Stomach (tissue), 9 donors: Measurements from ENCODE around the gene SPATA1. TPM values are rescaled to one million over a fixed set of nuclear protein-coding genes. Genes with fewer than 3 reads are reported as not detected.
"Not testable (repeated sequence)": the region's sequence is repeated elsewhere in the genome, so short reads cannot be mapped to it uniquely, and the experiment has no call there.

Experiments used
- DNase-seq, 2 donors: peaks; one replicate each; pipeline versions ENCODE4 v3.0.0 to v3.0.0-alpha.2; 2013 to 2019
- H3K27ac ChIP-seq, 5 donors: fragments of 200-600 bp in 4 of 5; sonication (generic) in 4 of 5; one replicate each; pipeline ENCODE4 v1.5.1; 2013 to 2019; ENCODE audit warnings: mild to moderate bottlenecking in 1 of 5, moderate library complexity in 1 of 5
- H3K27me3 ChIP-seq, 3 donors: fragments of 200-600 bp; sonication (generic); one replicate each; pipeline ENCODE4 v1.5.1; 2017 to 2019; ENCODE audit warnings: mixed run types in 1 of 3
- H3K36me3 ChIP-seq, 4 donors: fragments of 200-600 bp; sonication (generic); 1 replicate in 3 of 4; 2 replicates in 1 of 4; pipeline ENCODE4 v1.5.1; 2016 to 2019
- H3K4me1 ChIP-seq, 4 donors: fragments of 200-600 bp; sonication (generic); one replicate each; pipeline ENCODE4 v1.5.1; 2016 to 2019
- H3K4me3 ChIP-seq, 4 donors: fragments of 200-600 bp; sonication (generic) in 3 of 4; one replicate each; pipeline ENCODE4 v1.5.1; 2016 to 2019; ENCODE audit warnings: mild to moderate bottlenecking in 1 of 4
- H3K9me3 ChIP-seq, 4 donors: fragments of 200-600 bp; sonication (generic); one replicate each; pipeline ENCODE4 v1.5.1; 2016 to 2019
- EP300 ChIP-seq: sonication (generic); formaldehyde crosslinking; IDR thresholded peaks from one replicate; pipeline ENCODE4 v1.6.1; 2017; ENCODE audit warnings: antibody characterized with exemption
- POLR2A ChIP-seq, 4 donors: fragments of 450-650 bp; IDR thresholded peaks; one replicate each; pipeline ENCODE4 v1.6.1; 2016; ENCODE audit warnings: antibody characterized with exemption in 4 of 4, control low read depth in 2 of 4, mild to moderate bottlenecking in 1 of 4, moderate library complexity in 1 of 4
- POLR2AphosphoS5 ChIP-seq, 3 donors: sonication (generic); formaldehyde crosslinking; IDR thresholded peaks; one replicate each; pipeline ENCODE4 v1.6.1; 2016; ENCODE audit warnings: antibody characterized with exemption in 3 of 3
- WGBS, 5 donors: extraction: QIAGEN DNeasy Blood & Tissue Kit in 3 of 5; methylation state at CpG; one replicate each; pipeline versions ENCODE4 v1.1.5 to v1.1.7; 2013 to 2018; 5-methylcytosine and 5-hydroxymethylcytosine counted together
- intact Hi-C: fragments of 100-400 bp; cut with DNase I; formaldehyde crosslinking; loops from one replicate; pipeline ENCODE4 v1.15.1; 2023; ENCODE audit warnings: low total_unique reads
- polyA plus RNA-seq, 3 donors: library from polyadenylated mRNA; stranded (reverse); fragments of 200-250 nt; gene quantifications; one replicate each; pipeline ENCODE4 v1.2.3, GENCODE V29; 2013
- total RNA-seq, 5 donors: library from RNA; depleted of rRNA; stranded (reverse); fragments of >200 nt; gene quantifications; one replicate each; pipeline versions ENCODE4 v1.1.0 to v1.2.3, GENCODE V29; 2014 to 2016
- TF ChIP-seq, protein P1 (sequence below), 7 experiments: fragments of 450-650 bp in 4 of 7; fragments of 200-600 bp in 3 of 7; sonication (generic) in 3 of 7; IDR thresholded peaks; one replicate each; pipeline ENCODE4 v1.5.1; 2016 to 2019; ENCODE audit warnings: antibody characterized with exemption in 7 of 7, control low read depth in 2 of 7, mild to moderate bottlenecking in 1 of 7
- donor health status: healthy with polysubstance abuse.
- donor health status: Bipolar disorder and iron deficiency.
- donor health status: healthy.

SPATA1 gene
- total and polyA plus RNA-seq, 8 donors: 1.3 to 1.8 (median 1.5) TPM; not detected in 5

DNA sequence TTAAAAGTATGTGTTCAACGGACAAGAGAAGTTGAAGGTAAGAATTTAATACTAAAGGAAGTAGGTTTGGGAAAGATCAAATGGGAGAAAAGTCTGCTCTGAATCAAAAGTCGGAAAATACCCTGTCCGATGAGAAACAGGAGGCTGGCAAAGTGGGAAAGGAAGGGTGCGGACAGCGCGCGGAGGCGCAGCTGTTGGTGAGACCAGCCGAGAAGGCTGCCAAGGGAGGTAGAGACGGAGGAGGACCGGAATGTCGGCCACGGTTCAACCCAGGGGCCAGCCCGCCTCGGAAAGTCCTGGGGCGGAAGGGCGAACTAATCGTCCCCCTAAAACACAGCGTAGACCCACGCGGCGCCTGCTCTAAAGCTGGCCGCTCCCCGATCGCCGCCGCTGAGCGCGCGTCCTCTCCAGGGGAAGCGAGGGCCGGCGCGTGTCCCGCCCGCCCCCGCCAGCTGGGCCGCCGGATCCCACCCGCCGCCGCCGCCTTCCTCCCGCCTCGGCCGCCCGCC, 639 bp upstream of the SPATA1 start:
- no peak for TF ChIP-seq POLR2A (IDR thresholded peaks at IDR 0.05)
- TF ChIP-seq POLR2AphosphoS5 (IDR thresholded peaks at IDR 0.05): peak in 2 of 3 donors; percentile 4 to 18
- TF ChIP-seq, protein P1, sequence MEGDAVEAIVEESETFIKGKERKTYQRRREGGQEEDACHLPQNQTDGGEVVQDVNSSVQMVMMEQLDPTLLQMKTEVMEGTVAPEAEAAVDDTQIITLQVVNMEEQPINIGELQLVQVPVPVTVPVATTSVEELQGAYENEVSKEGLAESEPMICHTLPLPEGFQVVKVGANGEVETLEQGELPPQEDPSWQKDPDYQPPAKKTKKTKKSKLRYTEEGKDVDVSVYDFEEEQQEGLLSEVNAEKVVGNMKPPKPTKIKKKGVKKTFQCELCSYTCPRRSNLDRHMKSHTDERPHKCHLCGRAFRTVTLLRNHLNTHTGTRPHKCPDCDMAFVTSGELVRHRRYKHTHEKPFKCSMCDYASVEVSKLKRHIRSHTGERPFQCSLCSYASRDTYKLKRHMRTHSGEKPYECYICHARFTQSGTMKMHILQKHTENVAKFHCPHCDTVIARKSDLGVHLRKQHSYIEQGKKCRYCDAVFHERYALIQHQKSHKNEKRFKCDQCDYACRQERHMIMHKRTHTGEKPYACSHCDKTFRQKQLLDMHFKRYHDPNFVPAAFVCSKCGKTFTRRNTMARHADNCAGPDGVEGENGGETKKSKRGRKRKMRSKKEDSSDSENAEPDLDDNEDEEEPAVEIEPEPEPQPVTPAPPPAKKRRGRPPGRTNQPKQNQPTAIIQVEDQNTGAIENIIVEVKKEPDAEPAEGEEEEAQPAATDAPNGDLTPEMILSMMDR (IDR thresholded peaks at IDR 0.05): no peak
- WGBS, 5 donors: 0 to 1% (median 1%) methylated on average over 19 to 47 of the region's 47 CpGs
- peaks cover 0 to 5% (median 3%) of the 10 kb centered on the region in 4 donors for H3K36me3 ChIP-seq
- no peaks in the 10 kb centered on the region for H3K27me3 ChIP-seq
- peaks cover 0 to 9% (median 0%) of the 10 kb centered on the region in 4 donors for H3K9me3 ChIP-seq
- H3K27ac ChIP-seq: peak overlapping the region; percentile 95 to 99 (median 98)
- H3K4me1 ChIP-seq: peaks cover 33 to 59% (median 43%) of the 10 kb centered on the region in 4 donors
- intact Hi-C loops: no loop called here
- no peak for DNase-seq
- peak overlapping the region; percentile 63 to 83 (median 75) for H3K4me3 ChIP-seq

DNA sequence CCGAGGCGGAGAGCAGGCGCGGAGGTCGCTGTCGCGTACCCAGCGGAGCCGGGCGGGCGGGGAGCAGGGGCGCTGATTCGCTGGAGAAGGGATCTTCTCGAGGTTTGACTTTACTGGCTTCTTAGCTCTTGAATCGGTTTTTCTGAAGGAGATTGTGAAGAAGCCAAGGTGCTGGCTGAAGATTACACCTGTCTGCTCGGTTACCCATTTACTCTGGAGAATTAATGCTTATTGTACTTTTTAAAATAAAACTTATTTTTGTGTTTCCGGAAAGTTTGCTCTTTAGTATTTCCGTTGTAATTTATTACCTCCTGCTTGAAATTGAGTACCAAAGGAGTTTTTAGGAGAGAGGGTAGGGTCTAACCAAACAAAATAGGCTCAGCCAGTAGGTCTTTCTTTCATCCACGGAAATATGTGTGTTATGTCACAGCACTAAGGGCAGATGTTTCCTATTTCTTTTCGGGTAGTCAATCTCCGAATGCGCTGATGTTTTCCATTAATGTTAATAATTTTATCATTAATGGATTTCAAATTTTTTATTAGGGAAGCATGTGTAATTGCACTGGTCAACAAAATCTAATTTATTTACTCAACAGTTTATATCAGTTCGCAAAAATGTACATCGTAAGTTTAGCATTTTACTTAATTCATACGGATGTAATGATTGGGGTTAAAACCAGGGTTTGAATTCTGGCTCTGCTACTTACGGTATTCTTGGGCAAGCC, 705 bp downstream of the SPATA1 start:
- peaks cover 0 to 5% (median 0%) of the 10 kb centered on the region in 4 donors for H3K36me3 ChIP-seq
- WGBS, 5 donors: 13 to 15% (median 14%) methylated on average over 26 of the region's 26 CpGs
- no peaks in the 10 kb centered on the region for H3K27me3 ChIP-seq
- peak overlapping the region; percentile 95 to 99 (median 98) for H3K27ac ChIP-seq
- TF ChIP-seq POLR2AphosphoS5 (IDR thresholded peaks at IDR 0.05) (peak in 2 of 3 donors; percentile 1 to 26), EP300 (no peak)
- peak in 1 of 2 donors; percentile 28 for DNase-seq
- H3K4me1 ChIP-seq: peaks cover 25 to 45% (median 34%) of the 10 kb centered on the region in 4 donors
- intact Hi-C loops: no loop called here
- peak overlapping the region; percentile 63 to 83 (median 75) for H3K4me3 ChIP-seq
- H3K9me3 ChIP-seq: peaks cover 0 to 9% (median 0%) of the 10 kb centered on the region in 4 donors

DNA sequence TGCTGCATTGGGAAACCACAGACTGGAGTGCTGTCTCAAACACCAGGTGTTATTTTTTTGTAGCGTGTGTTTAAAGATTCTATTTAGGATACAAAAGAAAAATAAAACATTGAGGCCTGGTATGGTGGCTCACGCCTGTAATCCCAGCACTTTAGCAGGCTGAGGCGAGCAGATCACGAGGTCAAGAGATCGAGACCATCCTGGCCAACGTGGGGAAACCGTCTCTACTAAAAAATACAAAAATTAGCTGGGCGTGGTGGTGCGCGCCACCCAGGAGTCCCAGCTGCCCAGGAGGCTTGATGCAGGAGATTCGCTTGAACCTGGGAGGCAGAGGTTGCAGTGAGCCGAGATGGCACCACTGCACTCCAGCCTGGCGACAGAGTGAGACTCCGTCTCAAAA, 1.7 kb downstream of the SPATA1 start:
- H3K9me3 ChIP-seq, H3K27me3 ChIP-seq, DNase-seq, H3K4me3 ChIP-seq, intact Hi-C loops, H3K27ac ChIP-seq, H3K36me3 ChIP-seq: not testable (repeated sequence)
- peaks cover 20 to 35% (median 25%) of the 10 kb centered on the region in 4 donors for H3K4me1 ChIP-seq
- WGBS, 5 donors: 85 to 97% (median 92%) methylated on average over 14 of the region's 14 CpGs

DNA sequence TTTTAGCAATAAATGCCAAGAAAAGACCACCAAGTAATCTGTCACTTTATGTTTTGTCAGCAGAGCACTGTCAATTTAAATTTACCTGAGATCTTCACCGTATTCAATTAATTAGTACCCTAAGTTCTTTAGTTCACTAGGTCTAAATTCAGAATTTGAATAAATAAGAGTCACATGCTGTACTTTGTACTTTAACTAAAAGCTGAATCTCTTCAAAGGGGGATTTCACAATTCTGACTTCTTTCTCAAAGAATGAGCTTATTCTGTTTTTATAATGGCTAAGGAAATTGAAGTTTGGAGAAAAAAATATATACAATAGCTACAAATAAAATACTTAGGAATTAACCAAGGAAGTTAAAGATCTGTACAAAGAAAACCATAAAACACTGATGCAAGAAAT, 2.3 kb downstream of the SPATA1 start:
- TF ChIP-seq EP300 (no peak), POLR2A (IDR thresholded peaks at IDR 0.05) (no peak), POLR2AphosphoS5 (IDR thresholded peaks at IDR 0.05) (no peak)
- TF ChIP-seq, protein P1 (IDR thresholded peaks at IDR 0.05): no peak
- Histone ChIP-seq H3K4me1 (peaks cover 14 to 29% (median 19%) of the 10 kb centered on the region in 4 donors), H3K36me3 (peaks cover 0 to 5% (median 0%) of the 10 kb centered on the region in 4 donors), H3K27me3 (no peaks in the 10 kb centered on the region), H3K9me3 (peaks cover 0 to 9% (median 0%) of the 10 kb centered on the region in 4 donors), H3K27ac (no peak overlapping the region), H3K4me3 (no peak overlapping the region)
- intact Hi-C loops: no loop called here
- 93 to 100% (median 96%) methylated on average over 1 of the region's 1 CpG for WGBS, 5 donors
- DNase-seq: no peak

DNA sequence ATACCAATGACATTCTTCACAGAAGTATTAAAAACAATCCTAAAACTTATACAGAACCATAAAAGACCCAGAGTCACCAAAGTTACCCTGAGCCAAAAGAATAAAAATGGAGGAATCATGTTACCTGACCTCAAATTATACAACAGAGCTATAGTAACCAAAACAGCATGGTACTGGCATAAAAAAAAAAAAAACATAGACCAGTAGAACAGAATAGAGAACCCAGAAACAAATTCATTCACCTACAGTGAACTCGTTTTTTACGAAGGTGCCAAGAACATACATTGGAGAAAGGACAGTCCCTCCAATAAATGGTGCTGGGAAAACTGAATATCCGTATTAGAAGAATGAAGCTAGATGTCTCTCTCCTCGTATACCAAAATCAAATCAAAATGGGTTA, 2.8 kb downstream of the SPATA1 start:
- Histone ChIP-seq H3K9me3 (peaks cover 0 to 9% (median 0%) of the 10 kb centered on the region in 4 donors), H3K4me3 (no peak overlapping the region), H3K36me3 (peaks cover 0 to 5% (median 0%) of the 10 kb centered on the region in 4 donors), H3K27me3 (no peaks in the 10 kb centered on the region), H3K27ac (no peak overlapping the region), H3K4me1 (peaks cover 8 to 24% (median 14%) of the 10 kb centered on the region in 4 donors)
- DNase-seq: no peak
- intact Hi-C loops: no loop called here
- TF ChIP-seq POLR2AphosphoS5 (IDR thresholded peaks at IDR 0.05) (no peak), EP300 (no peak), POLR2A (IDR thresholded peaks at IDR 0.05) (no peak)
- WGBS, 5 donors: 95 to 99% (median 98%) methylated on average over 4 of the region's 4 CpGs
